NCI-H2196 treated with DMSO at 0.1 percent for 48 hours (cell line): ENCODE measurements around the gene PLEKHM2.

Experiments
- DNase-seq: peaks from one replicate; lab custom pipeline; 2025; ENCODE audit not compliant: unreplicated experiment; lab: John Stamatoyannopoulos, UW

PLEKHM2 gene

DNA sequence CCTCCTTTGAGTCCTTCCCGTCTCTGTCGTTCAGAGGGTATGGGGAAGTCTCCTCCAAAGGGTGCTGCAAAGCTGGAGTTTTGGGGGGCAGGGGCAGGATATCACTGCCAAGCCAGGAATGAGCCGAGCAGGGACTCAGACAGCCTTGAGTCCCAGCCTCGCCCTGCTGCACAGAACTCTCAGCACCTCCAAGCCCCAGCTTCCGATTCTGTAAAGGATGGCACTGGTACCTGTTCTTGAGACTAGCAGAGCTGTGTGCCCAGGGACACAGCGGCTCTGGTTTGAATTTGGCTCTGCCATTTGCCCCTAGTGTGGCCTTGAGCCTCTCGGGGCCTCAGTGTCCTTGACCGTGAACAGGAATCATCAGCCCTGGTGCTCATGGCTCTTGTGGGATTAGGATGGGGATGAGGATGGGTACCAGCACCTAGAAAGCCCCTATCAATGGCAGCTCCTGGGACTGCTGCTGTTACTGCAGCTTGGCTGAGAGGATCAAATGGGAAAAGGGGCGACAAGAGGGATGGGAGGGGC, 73.0 kb downstream of the PLEKHM2 start:
- DNase-seq: no peak

DNA sequence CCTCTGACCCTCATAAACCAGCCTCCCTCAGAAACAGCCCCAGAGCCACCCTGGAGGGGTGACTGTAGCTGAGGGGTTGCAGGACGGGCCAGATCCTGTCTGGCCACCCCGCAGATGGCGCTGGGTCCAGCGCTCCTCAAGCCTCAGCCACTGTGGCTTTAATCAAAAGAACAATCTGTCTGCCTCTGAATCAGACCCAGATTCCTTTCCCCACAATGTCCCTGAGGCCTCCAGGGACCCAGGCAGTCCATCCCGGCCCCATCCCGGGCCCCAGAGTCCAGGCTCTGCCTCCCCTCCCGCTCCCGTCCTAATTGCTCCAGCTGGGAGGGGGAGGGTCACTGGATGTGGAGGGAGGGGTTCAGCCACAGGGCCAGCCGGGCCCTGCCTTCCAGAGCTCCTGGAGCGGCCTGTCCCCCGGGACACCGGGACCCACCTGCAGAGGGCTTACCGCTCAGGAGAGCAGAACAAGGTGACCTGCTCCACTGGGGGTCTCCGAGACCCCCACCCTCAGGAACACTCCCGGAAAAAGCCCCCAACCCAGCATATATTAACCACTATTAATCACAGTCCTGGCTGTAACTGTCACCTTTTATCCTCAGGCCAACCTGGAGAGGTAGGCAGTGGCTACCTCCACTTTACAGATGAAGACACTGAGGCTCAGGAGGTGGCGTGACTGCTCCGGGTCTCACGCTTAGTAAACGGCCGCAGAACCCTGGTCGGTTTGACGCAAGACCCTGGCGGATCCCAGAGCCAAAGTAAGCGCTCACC, 73.6 kb downstream of the PLEKHM2 start:
- DNase-seq: no peak

DNA sequence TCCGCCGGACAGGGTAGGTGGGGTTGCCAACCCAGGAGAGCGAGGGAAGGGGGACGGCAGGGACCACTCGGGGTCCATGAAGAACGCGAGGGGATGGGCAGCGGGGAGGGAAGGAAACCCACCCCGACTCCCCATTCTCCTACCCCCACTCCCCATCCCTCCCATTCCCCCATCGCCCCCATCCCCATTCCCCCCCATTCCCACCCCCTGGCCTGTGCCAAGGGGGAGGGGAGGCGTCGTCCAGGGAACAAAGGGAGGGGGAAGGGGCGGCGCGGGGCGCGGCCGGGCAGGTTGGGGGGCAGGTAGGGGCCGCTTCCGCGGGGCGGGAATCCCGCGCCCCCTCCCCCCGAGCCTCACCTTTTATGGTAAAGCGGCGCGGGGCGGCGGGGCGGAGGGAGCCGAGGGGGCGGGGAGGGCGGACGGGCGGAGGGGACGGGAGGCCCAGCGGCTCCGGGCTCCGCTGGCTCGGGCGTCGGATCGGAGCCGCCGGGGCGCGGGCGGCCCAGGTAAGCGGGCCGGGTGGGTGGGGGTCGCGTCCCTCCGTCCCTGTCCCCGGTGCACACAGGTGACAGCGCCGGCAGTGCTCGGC, 74.3 kb downstream of the PLEKHM2 start, which contains the start of gene FBLIM1:
TSS of gene FBLIM1 (plus strand) at position 453 of the 589 bp plus-strand sequence. CDS start 6,189 bp downstream, outside the sequence.
- DNase-seq: no peak

DNA sequence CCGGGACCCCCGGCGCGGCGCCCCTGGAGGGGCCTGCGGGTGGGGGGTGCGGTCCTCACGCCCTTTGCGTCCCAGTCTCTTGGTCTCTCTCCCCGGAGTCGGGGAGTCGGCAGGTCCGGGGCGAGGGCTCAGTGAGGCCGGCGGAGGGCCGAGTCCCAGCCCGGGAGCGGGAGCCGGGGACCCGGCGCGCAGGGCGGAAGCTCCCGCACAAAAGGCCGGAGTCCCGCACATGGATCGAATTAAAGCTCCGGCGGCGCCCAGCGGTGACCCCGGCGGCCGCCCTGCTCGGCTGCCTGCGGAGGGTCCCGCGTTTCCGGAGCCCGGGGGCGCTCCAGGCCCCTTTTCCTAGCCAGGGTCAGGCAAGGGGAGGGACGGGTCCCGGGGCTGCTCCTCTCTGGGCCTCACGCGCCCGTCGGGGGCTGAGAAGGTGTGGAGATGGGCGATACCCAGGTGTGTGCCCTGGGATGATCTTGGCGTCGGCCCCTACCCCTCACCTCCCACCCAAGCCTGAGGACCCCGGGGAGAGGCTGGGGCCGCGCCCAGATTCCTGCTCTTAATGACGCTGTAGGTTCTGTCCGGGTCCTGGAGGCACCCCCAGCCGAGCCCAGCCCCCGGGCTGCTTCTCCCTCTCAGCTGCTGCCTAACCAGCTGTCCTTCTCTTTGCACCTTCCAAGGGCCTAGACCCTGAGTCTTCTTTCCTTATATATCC, 75.0 kb downstream of the PLEKHM2 start:
- DNase-seq: no peak

DNA sequence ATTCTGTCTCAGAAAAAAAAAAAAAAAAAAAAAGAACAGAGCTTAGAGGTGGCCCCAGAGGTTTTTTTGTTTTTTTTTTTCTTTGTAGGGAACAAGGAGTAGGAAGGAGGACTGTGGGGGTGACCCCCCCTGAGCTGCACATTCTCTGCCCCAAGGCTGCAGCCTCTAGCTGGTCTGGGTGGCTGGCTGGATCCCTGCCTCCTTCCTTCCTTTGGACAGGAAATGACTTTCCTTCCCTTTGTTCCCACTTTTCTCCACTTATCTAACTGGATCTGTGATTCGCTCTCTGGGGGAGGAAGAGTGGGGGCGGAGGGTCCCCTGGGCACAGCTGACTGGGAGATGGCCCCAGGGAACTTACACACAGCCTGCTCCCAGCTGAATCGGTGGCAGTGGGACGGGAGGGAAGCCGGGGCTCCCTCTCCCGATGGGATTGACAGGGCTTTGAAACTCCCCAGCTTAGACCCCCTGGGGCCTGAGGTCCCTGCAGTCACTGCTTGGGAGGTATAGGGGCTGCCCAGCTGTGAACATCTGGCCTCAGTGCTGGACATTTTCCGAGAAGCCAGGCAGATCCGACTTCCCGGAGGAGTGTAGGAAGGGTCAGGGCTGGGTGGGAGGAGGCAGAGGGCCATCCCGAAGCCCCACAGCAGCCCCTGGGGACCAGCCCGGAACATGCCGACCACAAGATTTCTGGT, 76.5 kb downstream of the PLEKHM2 start:
- no peak for DNase-seq

- no peak for DNase-seq
Observed at GRCh38 chr1:15761366-15762128, 77.4 kb downstream of the PLEKHM2 start.

- DNase-seq: no peak
Observed at GRCh38 chr1:15762546-15762945, 78.4 kb downstream of the PLEKHM2 start.

- DNase-seq: no peak
Observed at GRCh38 chr1:15764269-15764764, 80.2 kb downstream of the PLEKHM2 start.

- no peak for DNase-seq
Observed at GRCh38 chr1:15764890-15765289, 80.8 kb downstream of the PLEKHM2 start.

- no peak for DNase-seq
Observed at GRCh38 chr1:15765495-15766194, 81.5 kb downstream of the PLEKHM2 start.

GRCh38 chr1:15767941-15768340, 83.8 kb downstream of the PLEKHM2 start:
- no peak for DNase-seq

DNA sequence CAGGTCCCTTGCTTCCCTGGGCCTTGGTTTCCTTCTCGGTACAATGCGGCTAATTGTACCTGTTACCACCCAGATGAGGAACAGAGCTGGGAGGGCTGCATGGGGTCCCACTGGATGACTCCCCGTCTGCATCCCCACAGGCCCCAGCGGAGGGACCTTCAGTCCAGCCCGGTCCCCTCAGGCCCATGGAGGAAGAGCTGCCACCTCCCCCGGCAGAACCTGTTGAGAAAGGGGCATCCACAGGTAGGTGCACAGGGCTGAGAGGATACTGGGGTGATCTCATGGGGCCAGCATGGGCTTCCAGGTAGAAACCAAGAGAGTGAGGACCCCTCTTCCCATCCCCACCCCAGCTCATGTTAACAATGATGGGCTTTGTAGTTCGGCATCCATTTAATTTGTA, 84.3 kb downstream of the PLEKHM2 start:
- DNase-seq: no peak

DNA sequence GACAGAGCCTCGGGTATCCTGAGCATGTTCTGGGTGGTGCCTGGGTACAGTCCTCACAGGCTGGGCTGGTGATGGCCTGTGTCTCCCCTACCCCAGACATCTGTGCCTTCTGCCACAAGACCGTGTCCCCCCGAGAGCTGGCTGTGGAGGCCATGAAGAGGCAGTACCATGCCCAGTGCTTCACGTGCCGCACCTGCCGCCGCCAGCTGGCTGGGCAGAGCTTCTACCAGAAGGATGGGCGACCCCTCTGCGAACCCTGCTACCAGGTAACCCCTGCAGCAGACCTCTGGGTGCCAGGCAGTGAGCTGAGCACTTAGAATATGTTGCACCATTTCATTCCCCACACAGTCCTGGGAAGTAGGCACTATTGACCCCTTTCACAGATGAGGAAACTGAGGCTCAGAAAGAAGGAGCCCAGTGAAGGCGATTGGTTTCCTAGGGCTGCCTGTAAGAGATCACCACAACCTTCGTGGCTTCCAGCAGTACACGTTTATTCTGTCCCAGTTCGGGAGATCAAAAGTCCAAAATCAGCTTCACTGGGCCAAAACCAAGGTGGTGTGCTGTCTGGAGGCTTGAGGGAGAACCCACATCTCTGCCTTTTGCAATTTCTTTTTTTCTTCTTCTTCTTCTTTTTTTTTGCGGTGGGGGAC, 86.3 kb downstream of the PLEKHM2 start:
- DNase-seq: no peak

DNA sequence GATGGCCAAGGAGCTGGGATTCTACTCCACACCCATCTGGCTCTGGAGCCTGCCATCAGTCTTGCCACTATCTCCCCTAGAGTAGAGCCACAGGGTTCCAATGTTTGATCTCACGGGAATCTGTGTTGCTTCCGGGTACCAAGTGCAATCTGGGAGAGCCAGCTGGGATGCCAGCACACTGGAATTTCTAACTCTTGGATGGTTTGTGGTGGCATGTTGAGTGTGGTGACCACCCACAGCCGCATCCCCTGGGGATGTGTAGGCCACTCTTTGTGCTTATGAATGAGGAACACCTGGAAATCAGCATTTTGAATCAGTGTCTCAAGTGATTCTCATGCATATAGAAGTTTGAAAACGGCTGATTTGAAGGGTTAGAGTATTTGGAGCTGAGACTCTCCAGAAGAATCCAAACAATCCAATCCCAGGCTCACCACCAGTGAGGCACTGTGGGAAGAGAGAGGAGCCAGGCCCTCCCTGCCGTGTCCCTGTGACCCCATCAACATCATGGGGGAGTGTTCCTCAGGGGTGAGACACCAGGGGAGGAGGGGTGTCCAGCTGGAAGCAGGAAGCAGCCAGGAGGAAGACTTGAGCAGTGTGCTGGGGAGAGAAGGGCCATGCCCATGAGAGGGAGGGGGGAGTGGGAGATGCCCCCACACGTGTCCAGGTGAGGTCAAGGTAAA, 87.9 kb downstream of the PLEKHM2 start:
- DNase-seq: no peak

DNA sequence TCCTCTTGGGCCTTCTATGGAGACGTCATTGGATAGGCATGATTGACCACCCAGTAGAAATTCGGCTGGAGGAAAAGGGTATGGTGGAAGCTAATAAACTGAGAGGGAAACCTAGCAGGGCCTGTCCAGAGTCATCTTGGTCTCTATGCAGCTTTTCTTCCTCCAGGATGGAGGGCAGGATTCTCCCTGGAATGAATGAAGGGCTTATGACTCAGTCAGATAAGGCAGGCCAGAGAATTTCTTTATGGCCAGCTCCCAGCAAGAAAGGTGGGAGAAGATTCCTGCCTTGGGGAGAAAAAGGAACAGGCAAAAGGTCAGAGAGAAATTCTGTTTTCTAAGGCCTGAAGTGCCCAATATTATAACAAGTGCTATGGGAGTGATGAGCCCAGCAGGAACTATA, 91.6 kb downstream of the PLEKHM2 start:
- no peak for DNase-seq

- no peak for DNase-seq
Observed at GRCh38 chr1:15777909-15778707, 94.0 kb downstream of the PLEKHM2 start.
